Peyer's patch (tissue), 4 donors: ENCODE results near the gene LDHAL6B.

Experiments used
- POLR2A ChIP-seq, 2 donors: fragments of 450-650 bp; IDR thresholded peaks; one replicate each; pipeline ENCODE4 v1.5.1; 2017; ENCODE audit warnings: antibody characterized with exemption in 2 of 2, mild to moderate bottlenecking in 2 of 2, moderate library complexity in 2 of 2
- TF ChIP-seq, protein P1 (sequence below), 6 experiments: fragments of 450-650 bp in 4 of 6; fragments of 200-600 bp in 2 of 6; sonication (generic) in 1 of 6; IDR thresholded peaks; one replicate each; pipeline ENCODE4 v1.5.1; 2017 to 2019; ENCODE audit warnings: antibody characterized with exemption in 6 of 6, mild to moderate bottlenecking in 3 of 6, moderate library complexity in 1 of 6

DNA sequence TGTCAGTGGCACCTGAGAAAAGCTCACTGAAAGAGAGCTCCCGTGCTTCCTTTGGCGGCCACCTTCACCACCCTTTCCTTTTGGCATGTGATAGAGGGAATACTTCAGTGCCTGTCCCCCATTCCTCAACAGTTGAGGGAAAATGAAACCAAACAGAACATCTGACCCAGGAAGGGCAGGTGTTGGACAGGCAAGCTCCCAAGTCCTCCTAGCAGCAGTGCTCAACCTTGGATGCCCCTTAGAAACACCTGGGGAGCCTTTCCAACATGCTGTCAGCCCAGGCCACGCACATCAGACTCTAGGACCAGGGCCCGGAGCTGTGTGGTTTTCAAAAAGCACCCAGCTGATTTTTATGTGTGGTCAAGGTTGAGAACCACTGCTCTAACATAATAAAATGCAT is 22.4 kb downstream of the LDHAL6B start:
- TF ChIP-seq, protein P1, sequence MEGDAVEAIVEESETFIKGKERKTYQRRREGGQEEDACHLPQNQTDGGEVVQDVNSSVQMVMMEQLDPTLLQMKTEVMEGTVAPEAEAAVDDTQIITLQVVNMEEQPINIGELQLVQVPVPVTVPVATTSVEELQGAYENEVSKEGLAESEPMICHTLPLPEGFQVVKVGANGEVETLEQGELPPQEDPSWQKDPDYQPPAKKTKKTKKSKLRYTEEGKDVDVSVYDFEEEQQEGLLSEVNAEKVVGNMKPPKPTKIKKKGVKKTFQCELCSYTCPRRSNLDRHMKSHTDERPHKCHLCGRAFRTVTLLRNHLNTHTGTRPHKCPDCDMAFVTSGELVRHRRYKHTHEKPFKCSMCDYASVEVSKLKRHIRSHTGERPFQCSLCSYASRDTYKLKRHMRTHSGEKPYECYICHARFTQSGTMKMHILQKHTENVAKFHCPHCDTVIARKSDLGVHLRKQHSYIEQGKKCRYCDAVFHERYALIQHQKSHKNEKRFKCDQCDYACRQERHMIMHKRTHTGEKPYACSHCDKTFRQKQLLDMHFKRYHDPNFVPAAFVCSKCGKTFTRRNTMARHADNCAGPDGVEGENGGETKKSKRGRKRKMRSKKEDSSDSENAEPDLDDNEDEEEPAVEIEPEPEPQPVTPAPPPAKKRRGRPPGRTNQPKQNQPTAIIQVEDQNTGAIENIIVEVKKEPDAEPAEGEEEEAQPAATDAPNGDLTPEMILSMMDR (IDR thresholded peaks at IDR 0.05), result no peak
- no peak for TF ChIP-seq POLR2A (IDR thresholded peaks at IDR 0.05)
